ENCODE measurements around the gene KLHL26.

KLHL26 gene

GRCh38 chr19:18601875-18602274 lies 35.0 kb upstream of the KLHL26 start:
- TF ChIP-seq CTCF (IDR thresholded peaks at IDR 0.05) = no peak
- no peak overlapping the region for H3K27ac ChIP-seq
- H3K4me1 ChIP-seq (ENCODE audit: control insufficient read depth in 1 of 2, insufficient read depth in 1 of 2, low read depth in 1 of 2, low read length in 1 of 2) = peaks cover 2 to 3% of the 10 kb centered on the region in 2 experiments
- H3K9me3 ChIP-seq = no peaks in the 10 kb centered on the region
- H3K27me3 ChIP-seq = peaks cover 96% of the 10 kb centered on the region
- no peak overlapping the region for H3K4me3 ChIP-seq (ENCODE audit: low read depth in 1 of 2, low read length in 1 of 2)
- no peaks in the 10 kb centered on the region for H3K36me3 ChIP-seq

GRCh38 chr19:18603255-18603957 lies 33.4 kb upstream of the KLHL26 start:
- H3K27me3 ChIP-seq = peaks cover 97% of the 10 kb centered on the region

GRCh38 chr19:18603958-18604819 lies 32.6 kb upstream of the KLHL26 start:
- no peak overlapping the region for H3K4me3 ChIP-seq (ENCODE audit: low read depth in 1 of 2, low read length in 1 of 2)
- peaks cover 97% of the 10 kb centered on the region for H3K27me3 ChIP-seq
- H3K27ac ChIP-seq = no peak overlapping the region
- H3K4me1 ChIP-seq (ENCODE audit: control insufficient read depth in 1 of 2, insufficient read depth in 1 of 2, low read depth in 1 of 2, low read length in 1 of 2) = no peaks in the 10 kb centered on the region
- no peaks in the 10 kb centered on the region for H3K9me3 ChIP-seq
- no peaks in the 10 kb centered on the region for H3K36me3 ChIP-seq
- no peak for TF ChIP-seq CTCF (IDR thresholded peaks at IDR 0.05)

More at GRCh38 chr19:18603255-18603957, 33.4 kb upstream of the KLHL26 start:
- no peak overlapping the region for H3K4me3 ChIP-seq (ENCODE audit: low read depth in 1 of 2, low read length in 1 of 2)
- no peaks in the 10 kb centered on the region for H3K36me3 ChIP-seq
- TF ChIP-seq CTCF (IDR thresholded peaks at IDR 0.05) = no peak
- no peak overlapping the region for H3K27ac ChIP-seq
- H3K9me3 ChIP-seq = no peaks in the 10 kb centered on the region
- H3K4me1 ChIP-seq (ENCODE audit: control insufficient read depth in 1 of 2, insufficient read depth in 1 of 2, low read depth in 1 of 2, low read length in 1 of 2) = no peaks in the 10 kb centered on the region

- no peaks in the 10 kb centered on the region for H3K36me3 ChIP-seq
- H3K27me3 ChIP-seq = peaks cover 97% of the 10 kb centered on the region
- no peaks in the 10 kb centered on the region for H3K4me1 ChIP-seq (ENCODE audit: control insufficient read depth in 1 of 2, insufficient read depth in 1 of 2, low read depth in 1 of 2, low read length in 1 of 2)
- no peaks in the 10 kb centered on the region for H3K9me3 ChIP-seq
- H3K4me3 ChIP-seq (ENCODE audit: low read depth in 1 of 2, low read length in 1 of 2) = no peak overlapping the region
- no peak overlapping the region for H3K27ac ChIP-seq
- TF ChIP-seq CTCF (IDR thresholded peaks at IDR 0.05) = no peak
Observed at GRCh38 chr19:18604820-18605159, 32.0 kb upstream of the KLHL26 start.

GRCh38 chr19:18605196-18605545 lies 31.7 kb upstream of the KLHL26 start:
- Histone ChIP-seq H3K27ac (no peak overlapping the region), H3K4me1 (ENCODE audit: control insufficient read depth in 1 of 2, insufficient read depth in 1 of 2, low read depth in 1 of 2, low read length in 1 of 2) (no peaks in the 10 kb centered on the region), H3K36me3 (no peaks in the 10 kb centered on the region), H3K9me3 (no peaks in the 10 kb centered on the region), H3K27me3 (peaks cover 97% of the 10 kb centered on the region), H3K4me3 (ENCODE audit: low read depth in 1 of 2, low read length in 1 of 2) (no peak overlapping the region)
- no peak for TF ChIP-seq CTCF (IDR thresholded peaks at IDR 0.05)
